CD4-positive, alpha-beta T cell (primary cell): ENCODE results near the gene PWP1. TPM values are rescaled to one million over a fixed set of nuclear protein-coding genes. Genes with fewer than 3 reads are reported as not detected.
A peak's percentile ranks its signal among the peaks of the same experiment; 100 is the strongest.

Source experiments
- ATAC-seq: fragments of 200-7000 bp; cut with Tn5 transposase; one replicate; pipeline ENCODE4 v1.10.0; 2022; ENCODE audit warnings: mild to moderate bottlenecking; ENCODE audit not compliant: poor library complexity
- CTCF ChIA-PET: fragments of 350-600 bp; sonication (Branson Sonifier 250); formaldehyde crosslinking; loops from one replicate; lab custom pipeline; 2021; ENCODE audit warnings: antibody characterized with exemption, inconsistent platforms; lab: Charles Lee
- POLR2A ChIA-PET: fragments of 350-600 bp; sonication (Branson Sonifier 250); formaldehyde crosslinking; loops from one replicate; lab custom pipeline; 2021; ENCODE audit warnings: antibody characterized with exemption, inconsistent platforms; lab: Charles Lee
- DNase-seq, 14 experiments: peaks; one replicate each; pipeline ENCODE4 v3.0.0-alpha.2; 2013 to 2020; ENCODE audit warnings: mixed read lengths in 2 of 14
- H3K27ac ChIP-seq, 2 donors: one replicate each; pipeline versions ENCODE4 v1.5.1 to v1.7.0; 2013; ENCODE audit warnings: low read length in 2 of 2, low read depth in 1 of 2, mild to moderate bottlenecking in 1 of 2
- H3K27me3 ChIP-seq, 2 experiments: 1 replicate in 1 of 2; 2 replicates in 1 of 2; pipeline versions ENCODE4 v1.6.1 to v1.7.0; 2013; ENCODE audit warnings: low read length in 2 of 2, control low read depth in 1 of 2, mild to moderate bottlenecking in 1 of 2, moderate library complexity in 1 of 2; ENCODE audit not compliant: insufficient read depth in 2 of 2, control insufficient read depth in 1 of 2
- H3K36me3 ChIP-seq: one replicate; pipeline ENCODE4 v1.6.1; 2013; ENCODE audit warnings: low read length, control low read depth; ENCODE audit not compliant: insufficient read depth
- H3K4me1 ChIP-seq: one replicate; pipeline ENCODE4 v1.6.1; 2013; ENCODE audit warnings: low read length, control low read depth; ENCODE audit not compliant: insufficient read depth
- H3K4me3 ChIP-seq: one replicate; pipeline ENCODE4 v1.5.1; 2013; ENCODE audit warnings: mild to moderate bottlenecking, low read length, moderate library complexity
- H3K9me3 ChIP-seq, 2 experiments: 1 replicate in 1 of 2; 2 replicates in 1 of 2; pipeline versions ENCODE4 v1.6.1 to v1.7.0; 2013; ENCODE audit warnings: low read length in 2 of 2, mild to moderate bottlenecking in 2 of 2, control low read depth in 1 of 2, moderate library complexity in 1 of 2; ENCODE audit not compliant: control insufficient read depth in 1 of 2, insufficient read depth in 1 of 2
- H3K27ac Mint-ChIP-seq: one replicate; pipeline ENCODE4 v1.8.0; 2020; ENCODE audit warnings: mixed read lengths
- H3K27me3 Mint-ChIP-seq: one replicate; pipeline ENCODE4 v1.8.0; 2021; ENCODE audit warnings: mixed read lengths
- H3K36me3 Mint-ChIP-seq: one replicate; pipeline ENCODE4 v1.8.0; 2021; ENCODE audit warnings: low read depth, mixed read lengths
- H3K4me1 Mint-ChIP-seq: one replicate; pipeline ENCODE4 v1.8.0; 2021; ENCODE audit warnings: low read depth, mixed read lengths
- H3K4me3 Mint-ChIP-seq: one replicate; pipeline ENCODE4 v1.8.0; 2020; ENCODE audit warnings: mild to moderate bottlenecking, mixed read lengths
- H3K9me3 Mint-ChIP-seq: one replicate; pipeline ENCODE4 v1.8.0; 2020; ENCODE audit warnings: mixed read lengths
- intact Hi-C, 2 experiments: fragments of 100-400 bp; cut with DNase I in 1 of 2; cut with micrococcal nuclease in 1 of 2; formaldehyde crosslinking; loops; one replicate each; pipeline versions ENCODE4 v1.15.1 to v1.9.0; 2023 to 2025; cut with DNase I, micrococcal nuclease
- total RNA-seq, 174 experiments: library from RNA in 2 of 174; stranded (reverse) in 2 of 174; gene quantifications; one replicate each; pipeline ENCODE4 v1.2.3 and lab custom pipeline; 2021 to 2026
- TF ChIP-seq, protein P1 (sequence below): fragments of 200-600 bp; IDR thresholded peaks from one replicate; pipeline ENCODE4 v1.8.0; 2022; ENCODE audit warnings: antibody characterized with exemption, mild to moderate bottlenecking

Gene PWP1
- total RNA-seq, 2 experiments from 2014 or later, result 24.1 to 24.2 TPM

DNA sequence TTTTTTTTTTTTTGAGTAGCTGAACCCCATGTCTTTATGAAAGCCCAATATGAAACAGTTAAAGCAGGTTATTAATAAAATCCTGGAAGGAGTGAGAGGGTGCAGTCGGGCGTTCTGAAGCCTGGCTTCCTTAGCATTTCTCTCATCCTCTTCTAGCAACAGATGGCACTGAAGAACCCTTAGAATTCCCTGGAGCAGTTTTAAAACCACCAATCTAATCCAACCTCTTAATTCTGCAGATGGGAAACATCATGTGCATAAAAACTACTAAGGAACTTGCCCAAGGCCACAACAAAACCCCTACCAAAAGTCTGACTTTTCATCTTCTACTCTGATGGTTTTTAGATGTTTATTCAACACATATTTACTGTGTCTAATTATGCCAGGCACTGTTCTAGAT lies 50.2 kb downstream of the PWP1 start:
- H3K27me3 Mint-ChIP-seq, result no peaks in the 10 kb centered on the region
- peaks cover 84% of the 10 kb centered on the region for H3K36me3 Mint-ChIP-seq
- H3K9me3 Mint-ChIP-seq, result no peaks in the 10 kb centered on the region
- POLR2A ChIA-PET, result no interaction called here
- Histone ChIP-seq H3K4me3 (no peak overlapping the region), H3K4me1 (no peaks in the 10 kb centered on the region), H3K27me3 (no peaks in the 10 kb centered on the region), H3K9me3 (no peaks in the 10 kb centered on the region), H3K27ac (no peak overlapping the region), H3K36me3 (peaks cover 79% of the 10 kb centered on the region)
- intact Hi-C loops, result no loop called here
- H3K4me3 Mint-ChIP-seq, result no peak overlapping the region
- H3K4me1 Mint-ChIP-seq, result no peaks in the 10 kb centered on the region
- ATAC-seq (no peak), DNase-seq (no peak)
- TF ChIP-seq, protein P1, sequence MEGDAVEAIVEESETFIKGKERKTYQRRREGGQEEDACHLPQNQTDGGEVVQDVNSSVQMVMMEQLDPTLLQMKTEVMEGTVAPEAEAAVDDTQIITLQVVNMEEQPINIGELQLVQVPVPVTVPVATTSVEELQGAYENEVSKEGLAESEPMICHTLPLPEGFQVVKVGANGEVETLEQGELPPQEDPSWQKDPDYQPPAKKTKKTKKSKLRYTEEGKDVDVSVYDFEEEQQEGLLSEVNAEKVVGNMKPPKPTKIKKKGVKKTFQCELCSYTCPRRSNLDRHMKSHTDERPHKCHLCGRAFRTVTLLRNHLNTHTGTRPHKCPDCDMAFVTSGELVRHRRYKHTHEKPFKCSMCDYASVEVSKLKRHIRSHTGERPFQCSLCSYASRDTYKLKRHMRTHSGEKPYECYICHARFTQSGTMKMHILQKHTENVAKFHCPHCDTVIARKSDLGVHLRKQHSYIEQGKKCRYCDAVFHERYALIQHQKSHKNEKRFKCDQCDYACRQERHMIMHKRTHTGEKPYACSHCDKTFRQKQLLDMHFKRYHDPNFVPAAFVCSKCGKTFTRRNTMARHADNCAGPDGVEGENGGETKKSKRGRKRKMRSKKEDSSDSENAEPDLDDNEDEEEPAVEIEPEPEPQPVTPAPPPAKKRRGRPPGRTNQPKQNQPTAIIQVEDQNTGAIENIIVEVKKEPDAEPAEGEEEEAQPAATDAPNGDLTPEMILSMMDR, result no peak
- no peak overlapping the region for H3K27ac Mint-ChIP-seq
- CTCF ChIA-PET, result no interaction called here

DNA sequence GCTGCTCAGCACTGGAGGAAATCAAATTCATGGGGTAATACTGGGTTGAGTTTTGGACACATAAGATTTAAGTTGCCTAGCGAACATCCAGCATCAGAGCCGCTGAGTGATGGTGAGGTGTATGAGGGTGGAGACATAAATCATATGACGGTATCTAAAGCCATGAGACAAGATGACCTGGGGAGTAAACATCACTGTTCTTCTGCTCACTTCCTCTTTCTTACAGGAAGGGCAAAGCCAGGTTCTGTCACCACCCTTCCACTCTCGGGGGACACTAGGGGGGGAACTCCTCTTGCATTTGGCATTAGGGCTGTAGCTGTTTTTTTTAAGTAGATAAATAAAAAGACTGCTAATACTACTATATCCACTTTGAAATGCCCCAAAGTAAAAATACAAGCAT lies 51.3 kb downstream of the PWP1 start:
- H3K27me3 Mint-ChIP-seq, result no peaks in the 10 kb centered on the region
- DNase-seq, result peak in 3 of 14 experiments; percentile 7 to 25 (median 9)
- H3K4me1 Mint-ChIP-seq, result no peaks in the 10 kb centered on the region
- Histone ChIP-seq H3K36me3 (peaks cover 91% of the 10 kb centered on the region), H3K4me1 (no peaks in the 10 kb centered on the region), H3K27me3 (no peaks in the 10 kb centered on the region), H3K4me3 (no peak overlapping the region), H3K9me3 (no peaks in the 10 kb centered on the region), H3K27ac (no peak overlapping the region)
- TF ChIP-seq, protein P1, result no peak
- no peaks in the 10 kb centered on the region for H3K9me3 Mint-ChIP-seq
- intact Hi-C loops, result no loop called here
- ATAC-seq, result no peak
- H3K36me3 Mint-ChIP-seq, result peaks cover 96% of the 10 kb centered on the region
- ChIA-PET CTCF (no interaction called here), POLR2A (no interaction called here)
- no peak overlapping the region for H3K4me3 Mint-ChIP-seq
- peak overlapping the region; percentile 7 for H3K27ac Mint-ChIP-seq

DNA sequence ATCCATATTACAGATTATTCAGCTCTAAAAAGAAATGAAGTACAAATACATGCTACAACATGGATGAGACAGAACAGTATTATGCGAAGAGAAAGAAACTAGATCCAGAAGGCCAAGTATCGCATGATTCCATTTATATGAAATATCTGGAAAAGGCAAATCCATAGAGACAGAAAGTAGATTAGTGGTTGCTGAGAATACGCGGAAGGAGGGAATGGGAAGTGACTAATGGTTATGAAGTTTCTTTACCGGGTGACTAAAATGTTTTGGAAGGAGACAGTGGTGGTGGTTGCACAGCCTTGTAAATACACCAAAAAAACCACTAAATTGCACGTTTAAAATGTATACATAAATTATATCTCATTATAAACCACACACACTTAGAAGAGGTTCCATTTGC lies 62.9 kb downstream of the PWP1 start:
- Histone ChIP-seq H3K4me1 (peaks cover 13% of the 10 kb centered on the region), H3K27ac (no peak overlapping the region), H3K36me3 (peaks cover 87% of the 10 kb centered on the region), H3K27me3 (no peaks in the 10 kb centered on the region), H3K9me3 (no peaks in the 10 kb centered on the region), H3K4me3 (no peak overlapping the region)
- TF ChIP-seq, protein P1, result no peak
- ChIA-PET CTCF (no interaction called here), POLR2A (no interaction called here)
- Mint-ChIP-seq H3K27ac (no peak overlapping the region), H3K9me3 (no peaks in the 10 kb centered on the region), H3K36me3 (peaks cover 39% of the 10 kb centered on the region), H3K4me3 (no peak overlapping the region), H3K27me3 (no peaks in the 10 kb centered on the region), H3K4me1 (peaks cover 17% of the 10 kb centered on the region)
- no peak for ATAC-seq
- intact Hi-C loops, result no loop called here
- no peak for DNase-seq
